ENCODE results near the gene AUTS2.

DNA sequence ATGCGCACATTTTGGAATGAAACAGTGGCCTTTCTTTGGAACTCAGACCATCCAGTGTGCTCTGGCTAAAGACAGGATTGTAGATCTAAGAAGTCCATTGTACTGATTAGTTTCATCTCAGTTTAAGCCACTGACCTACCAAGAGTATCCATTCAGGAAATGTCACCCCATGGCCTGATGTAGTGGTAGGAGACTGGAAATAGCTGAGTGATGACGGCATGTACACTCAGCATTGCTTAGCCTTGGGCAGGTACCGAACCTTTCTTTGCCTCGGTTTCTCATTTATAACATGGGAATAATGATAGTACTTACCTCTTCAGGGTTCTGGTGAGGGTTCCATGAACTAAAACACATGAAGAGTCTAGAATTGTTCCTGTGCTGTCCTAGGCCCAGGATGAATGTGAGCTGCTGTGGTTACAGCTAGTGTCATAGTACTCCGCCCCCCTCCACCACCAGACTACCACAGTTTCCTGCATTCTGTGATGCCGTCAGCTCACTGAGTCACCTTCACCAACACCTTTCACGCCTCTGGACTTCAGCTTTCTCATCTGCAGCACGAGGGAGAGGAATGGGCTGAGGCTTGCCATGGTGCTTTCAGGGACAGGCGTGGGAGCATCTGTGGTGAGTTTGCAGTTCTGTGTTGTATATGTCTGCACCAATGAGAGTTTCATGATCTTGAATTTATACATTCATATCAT is 1049.7 kb downstream of the AUTS2 start:
- TF ChIP-seq, protein P1, sequence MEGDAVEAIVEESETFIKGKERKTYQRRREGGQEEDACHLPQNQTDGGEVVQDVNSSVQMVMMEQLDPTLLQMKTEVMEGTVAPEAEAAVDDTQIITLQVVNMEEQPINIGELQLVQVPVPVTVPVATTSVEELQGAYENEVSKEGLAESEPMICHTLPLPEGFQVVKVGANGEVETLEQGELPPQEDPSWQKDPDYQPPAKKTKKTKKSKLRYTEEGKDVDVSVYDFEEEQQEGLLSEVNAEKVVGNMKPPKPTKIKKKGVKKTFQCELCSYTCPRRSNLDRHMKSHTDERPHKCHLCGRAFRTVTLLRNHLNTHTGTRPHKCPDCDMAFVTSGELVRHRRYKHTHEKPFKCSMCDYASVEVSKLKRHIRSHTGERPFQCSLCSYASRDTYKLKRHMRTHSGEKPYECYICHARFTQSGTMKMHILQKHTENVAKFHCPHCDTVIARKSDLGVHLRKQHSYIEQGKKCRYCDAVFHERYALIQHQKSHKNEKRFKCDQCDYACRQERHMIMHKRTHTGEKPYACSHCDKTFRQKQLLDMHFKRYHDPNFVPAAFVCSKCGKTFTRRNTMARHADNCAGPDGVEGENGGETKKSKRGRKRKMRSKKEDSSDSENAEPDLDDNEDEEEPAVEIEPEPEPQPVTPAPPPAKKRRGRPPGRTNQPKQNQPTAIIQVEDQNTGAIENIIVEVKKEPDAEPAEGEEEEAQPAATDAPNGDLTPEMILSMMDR (IDR thresholded peaks at IDR 0.05; ENCODE audit: insufficient read depth, low read length, poor library complexity, severe bottlenecking), result no peak
- TF ChIP-seq EZH2phosphoT487 (conservative IDR thresholded peaks at IDR 0.05; ENCODE audit: low read length), result no peak

Data from SU-DHL-6 (cell line).